RWPE2 (cell line): ENCODE measurements around the gene ARPC4.
A peak's percentile ranks its signal among the peaks of the same experiment; 100 is the strongest.

ENCODE experiments used
- ATAC-seq: fragments of 200-7000 bp; cut with Tn5 transposase; 3 replicates; pipeline ENCODE4 v1.9.1; 2021; ENCODE audit warnings: low read depth
- DNase-seq: peaks from one replicate; pipeline ENCODE4 v3.0.0-alpha.2; 2020; ENCODE audit warnings: low spot score
- H3K27ac ChIP-seq: fragments of 450-650 bp; 2 replicates; pipeline ENCODE4 v1.5.1; 2017; ENCODE audit warnings: mild to moderate bottlenecking; ENCODE audit not compliant: poor library complexity, severe bottlenecking
- H3K27me3 ChIP-seq: fragments of 250-450 bp; sonication (Bioruptor Pico); 2 replicates; pipeline ENCODE4 v1.5.1; 2021; ENCODE audit warnings: mild to moderate bottlenecking, moderate library complexity; ENCODE audit not compliant: insufficient read depth, poor library complexity, severe bottlenecking
- H3K36me3 ChIP-seq: fragments of 250-450 bp; sonication (Bioruptor Pico); 2 replicates; pipeline ENCODE4 v1.5.1; 2020; ENCODE audit warnings: low read depth, mild to moderate bottlenecking, moderate library complexity
- H3K4me1 ChIP-seq: fragments of 250-450 bp; sonication (Bioruptor Pico); 2 replicates; pipeline ENCODE4 v1.5.1; 2021; ENCODE audit warnings: mild to moderate bottlenecking, moderate library complexity; ENCODE audit not compliant: insufficient read depth, poor library complexity, severe bottlenecking
- H3K4me3 ChIP-seq: fragments of 250-450 bp; sonication (Bioruptor Pico); 2 replicates; pipeline ENCODE4 v1.5.1; 2021; ENCODE audit warnings: mild to moderate bottlenecking, moderate library complexity; ENCODE audit not compliant: severe bottlenecking
- H3K9me3 ChIP-seq: fragments of 250-450 bp; sonication (Bioruptor Pico); 2 replicates; pipeline ENCODE4 v1.5.1; 2021; ENCODE audit warnings: mild to moderate bottlenecking, moderate library complexity; ENCODE audit not compliant: severe bottlenecking
- CTCF ChIP-seq: fragments of 450-650 bp; IDR thresholded peaks from one replicate; pipeline ENCODE4 v1.5.1; 2017; ENCODE audit warnings: mild to moderate bottlenecking, moderate library complexity; ENCODE audit not compliant: poor library complexity, severe bottlenecking

ARPC4 gene

GRCh38 chr3:9783954-9784353, 8.9 kb upstream of the ARPC4 start:
- TF ChIP-seq CTCF, result no peak
- H3K9me3 ChIP-seq, result no peaks in the 10 kb centered on the region

GRCh38 chr3:9784965-9785364, 7.9 kb upstream of the ARPC4 start:
- H3K4me3 ChIP-seq, result no peak overlapping the region
- no peak for ATAC-seq
- H3K27me3 ChIP-seq, result no peaks in the 10 kb centered on the region
- H3K9me3 ChIP-seq, result no peaks in the 10 kb centered on the region
- no peak for DNase-seq
- no peak overlapping the region for H3K27ac ChIP-seq
- H3K36me3 ChIP-seq, result peaks cover 51% of the 10 kb centered on the region
- no peak for TF ChIP-seq CTCF
- no peaks in the 10 kb centered on the region for H3K4me1 ChIP-seq

More at GRCh38 chr3:9783954-9784353, 8.9 kb upstream of the ARPC4 start:
- DNase-seq (no peak), ATAC-seq (no peak)
- Histone ChIP-seq H3K27ac (no peak overlapping the region), H3K4me1 (no peaks in the 10 kb centered on the region), H3K4me3 (no peak overlapping the region), H3K27me3 (no peaks in the 10 kb centered on the region), H3K36me3 (peaks cover 51% of the 10 kb centered on the region)

GRCh38 chr3:9785602-9786001, 7.3 kb upstream of the ARPC4 start:
- no peak overlapping the region for H3K4me3 ChIP-seq
- peaks cover 56% of the 10 kb centered on the region for H3K36me3 ChIP-seq
- no peak overlapping the region for H3K27ac ChIP-seq
- DNase-seq (no peak), ATAC-seq (no peak)
- no peak for TF ChIP-seq CTCF
- H3K9me3 ChIP-seq, result no peaks in the 10 kb centered on the region
- no peaks in the 10 kb centered on the region for H3K27me3 ChIP-seq
- no peaks in the 10 kb centered on the region for H3K4me1 ChIP-seq

- TF ChIP-seq CTCF, result no peak
- H3K9me3 ChIP-seq, result no peaks in the 10 kb centered on the region
- H3K4me1 ChIP-seq, result no peaks in the 10 kb centered on the region
- no peak overlapping the region for H3K27ac ChIP-seq
- peaks cover 61% of the 10 kb centered on the region for H3K36me3 ChIP-seq
- ATAC-seq (no peak), DNase-seq (no peak)
- no peak overlapping the region for H3K4me3 ChIP-seq
- H3K27me3 ChIP-seq, result no peaks in the 10 kb centered on the region
Measured at GRCh38 chr3:9786209-9786739, 6.6 kb upstream of the ARPC4 start.

- no peak for ATAC-seq
- H3K4me3 ChIP-seq, result no peak overlapping the region
- no peaks in the 10 kb centered on the region for H3K9me3 ChIP-seq
- no peak for DNase-seq
- H3K36me3 ChIP-seq, result peaks cover 57% of the 10 kb centered on the region
- H3K27me3 ChIP-seq, result no peaks in the 10 kb centered on the region
- no peak overlapping the region for H3K27ac ChIP-seq
- H3K4me1 ChIP-seq, result peaks cover 2% of the 10 kb centered on the region
- peak; percentile 27 for TF ChIP-seq CTCF
Measured at GRCh38 chr3:9786825-9787669, 5.8 kb upstream of the ARPC4 start.
